DND-41 (cell line): Measurements from ENCODE around the gene POGLUT3.
A peak's percentile ranks its signal among the peaks of the same experiment; 100 is the strongest.

Experiments
- ATAC-seq: fragments of 200-7000 bp; cut with Tn5 transposase; 3 replicates; pipeline ENCODE4 v1.9.1; 2021; ENCODE audit warnings: low read depth; ENCODE audit not compliant: insufficient read depth
- DNase-seq: peaks from one replicate; pipeline ENCODE4 v3.0.0-alpha.2; 2020
- H2AFZ ChIP-seq: 2 replicates; pipeline ENCODE4 v1.6.0; 2012; ENCODE audit warnings: low read depth, low read length
- H3K27ac ChIP-seq: 2 replicates; pipeline ENCODE4 v1.5.1; 2012; ENCODE audit warnings: low read length, inconsistent platforms
- H3K27me3 ChIP-seq: fragments of 200-600 bp; sonication (generic); 2 replicates; pipeline ENCODE4 v1.6.0; 2012; ENCODE audit warnings: low read length, mild to moderate bottlenecking, inconsistent platforms; ENCODE audit not compliant: insufficient read depth, poor library complexity
- H3K36me3 ChIP-seq: 2 replicates; pipeline ENCODE4 v1.5.1; 2012; ENCODE audit warnings: low read length, inconsistent platforms; ENCODE audit not compliant: insufficient read depth
- H3K4me1 ChIP-seq: 2 replicates; pipeline ENCODE4 v1.5.1; 2012; ENCODE audit warnings: mild to moderate bottlenecking, low read length; ENCODE audit not compliant: insufficient read depth
- H3K4me2 ChIP-seq: 2 replicates; pipeline ENCODE4 v1.6.0; 2012; ENCODE audit warnings: mild to moderate bottlenecking, moderate library complexity, low read length, inconsistent platforms; ENCODE audit not compliant: insufficient read depth
- H3K4me3 ChIP-seq, 2 experiments: fragments of 200-600 bp in 1 of 2; shearing (Covaris generic) in 1 of 2; 2 replicates each; pipeline ENCODE4 v1.5.1; 2012 to 2016; ENCODE audit warnings: inconsistent platforms in 2 of 2, low read length in 2 of 2, mild to moderate bottlenecking in 2 of 2, low read depth in 1 of 2, moderate library complexity in 1 of 2
- H3K79me2 ChIP-seq: 2 replicates; pipeline ENCODE4 v1.6.0; 2012; ENCODE audit warnings: low read length, inconsistent platforms; ENCODE audit not compliant: insufficient read depth
- H3K9ac ChIP-seq: 2 replicates; pipeline ENCODE4 v1.6.0; 2012; ENCODE audit warnings: low read depth, mild to moderate bottlenecking, inconsistent platforms, low read length, moderate library complexity
- H3K9me3 ChIP-seq: 2 replicates; pipeline ENCODE4 v1.5.1; 2012; ENCODE audit warnings: low read length, moderate library complexity, mild to moderate bottlenecking, inconsistent platforms; ENCODE audit not compliant: insufficient read depth, severe bottlenecking
- H4K20me1 ChIP-seq: 2 replicates; pipeline ENCODE4 v1.6.0; 2012; ENCODE audit warnings: low read length; ENCODE audit not compliant: insufficient read depth
- CTCF ChIP-seq: IDR thresholded peaks from 2 replicates; pipeline ENCODE4 v1.5.1; 2012; ENCODE audit warnings: borderline replicate concordance, low read length, moderate library complexity, mild to moderate bottlenecking; ENCODE audit not compliant: poor library complexity, severe bottlenecking; ENCODE audit errors: extremely low read depth
- EZH2 ChIP-seq: IDR thresholded peaks from 3 replicates; pipeline ENCODE4 v1.6.1; 2012; ENCODE audit warnings: borderline replicate concordance, low read depth, mild to moderate bottlenecking, moderate library complexity, low read length, inconsistent platforms; ENCODE audit not compliant: severe bottlenecking

POGLUT3 gene

GRCh38 chr11:108498046-108498815, at the start of gene POGLUT3:
Gene POGLUT3 (minus strand): TSS chr11:108498384. CDS start chr11:108498366, 18 bp downstream.
- peak within 1 kb of the TSS; percentile 71 for H3K4me2 ChIP-seq
- peak within 1 kb of the TSS; percentile 96 for H3K9ac ChIP-seq
- H2AFZ ChIP-seq, result peak within 1 kb of the TSS; percentile 72
- peak; percentile 25 for TF ChIP-seq CTCF
- TF ChIP-seq EZH2, result no peak
- peaks cover 17% of the 10 kb centered on the region for H3K36me3 ChIP-seq
- peaks cover 49% of the 10 kb centered on the region for H3K4me1 ChIP-seq
- peak; percentile 84 for DNase-seq
- H3K4me3 ChIP-seq, result peak within 1 kb of the TSS; percentile 40 to 59; a peak in 3 of 4 replicates
- peaks cover 61% of the 10 kb centered on the region for H3K79me2 ChIP-seq
- no peaks in the 10 kb centered on the region for H4K20me1 ChIP-seq
- no peaks in the 10 kb centered on the region for H3K9me3 ChIP-seq
- H3K27ac ChIP-seq, result peak within 1 kb of the TSS; percentile 83
- peak; percentile 91 for ATAC-seq
- no peaks in the 10 kb centered on the region for H3K27me3 ChIP-seq

GRCh38 chr11:108545909-108546501, 47.8 kb upstream of the POGLUT3 start:
- no peak for TF ChIP-seq CTCF
- no peak for TF ChIP-seq EZH2
- Histone ChIP-seq H3K27ac (no peak overlapping the region), H3K9me3 (no peaks in the 10 kb centered on the region), H2AFZ (no peak overlapping the region), H3K4me2 (no peak overlapping the region), H3K4me3 (no peak overlapping the region), H3K4me1 (no peaks in the 10 kb centered on the region), H4K20me1 (no peaks in the 10 kb centered on the region), H3K36me3 (no peaks in the 10 kb centered on the region), H3K9ac (no peak overlapping the region), H3K79me2 (no peaks in the 10 kb centered on the region), H3K27me3 (peaks cover 7% of the 10 kb centered on the region)
- no peak for ATAC-seq
- DNase-seq, result no peak

GRCh38 chr11:108543316-108543964, 45.3 kb upstream of the POGLUT3 start:
- Histone ChIP-seq H3K27ac (no peak overlapping the region), H3K36me3 (no peaks in the 10 kb centered on the region), H3K4me3 (no peak overlapping the region), H3K4me2 (no peak overlapping the region), H2AFZ (no peak overlapping the region), H3K4me1 (no peaks in the 10 kb centered on the region), H3K9me3 (no peaks in the 10 kb centered on the region), H3K79me2 (no peaks in the 10 kb centered on the region), H4K20me1 (no peaks in the 10 kb centered on the region), H3K9ac (no peak overlapping the region), H3K27me3 (peaks cover 10% of the 10 kb centered on the region)
- no peak for TF ChIP-seq EZH2
- TF ChIP-seq CTCF, result no peak
- no peak for DNase-seq
- no peak for ATAC-seq
